ENCODE measurements around the gene PDE4A. TPM values are rescaled to one million over a fixed set of nuclear protein-coding genes. Genes with fewer than 3 reads are reported as not detected.
A peak's percentile ranks its signal among the peaks of the same experiment; 100 is the strongest.

Gene PDE4A
- total RNA-seq, 1 experiment from 2014 or later = 3.1 TPM

- TF ChIP-seq EZH2 (IDR thresholded peaks at IDR 0.05; ENCODE audit: low read length, unreplicated experiment) (no peak), CTCF (conservative IDR thresholded peaks at IDR 0.05; ENCODE audit: low read depth, low read length) (no peak), EZH2phosphoT487 (IDR thresholded peaks at IDR 0.05; ENCODE audit: borderline replicate concordance, low read length) (no peak)
- Histone ChIP-seq H3K36me3 (ENCODE audit: low read depth, low read length) (peaks cover 30% of the 10 kb centered on the region), H2AFZ (ENCODE audit: low read length) (no peak overlapping the region), H3K27me3 (ENCODE audit: low read length) (no peaks in the 10 kb centered on the region), H3K9me2 (replicated peaks; ENCODE audit: low read length) (no peaks in the 10 kb centered on the region), H3K4me2 (ENCODE audit: low read length) (no peak overlapping the region), H3F3A (ENCODE audit: low read length, unreplicated experiment) (no peaks in the 10 kb centered on the region), H3K4me3 (ENCODE audit: low read length) (no peak overlapping the region), H3K27ac (ENCODE audit: low read length) (no peak overlapping the region), H3K9me3 (ENCODE audit: low read length) (no peaks in the 10 kb centered on the region), H3K4me1 (ENCODE audit: insufficient read depth, low read length) (peaks cover 4% of the 10 kb centered on the region; the same call in 1 of the 2 replicates), H4K20me1 (ENCODE audit: low read length) (peaks cover 7% of the 10 kb centered on the region; the same call in 1 of the 2 replicates), H3K79me2 (ENCODE audit: low read length) (peaks cover 68% of the 10 kb centered on the region), H3K9ac (ENCODE audit: low read length) (no peak overlapping the region)
- ChIA-PET POLR2A (ENCODE audit: unreplicated experiment) (no interaction called here), CTCF (interaction anchor here (0.6 kb wide), 1 partner anchor 17 kb away, joined by 3 read pairs; no protein-coding TSS in a partner anchor)
- intact Hi-C loops (cut with micrococcal nuclease) = no loop called here
- no peak for ATAC-seq
- no TSS peak for BruUV-seq (replicated peaks)
- no peak for DNase-seq
Measured at GRCh38 chr19:10500247-10500592, 79.9 kb downstream of the PDE4A start.

GRCh38 chr19:10501971-10502523 is 81.7 kb downstream of the PDE4A start:
- peak overlapping the region; percentile 91 for H3K4me2 ChIP-seq (ENCODE audit: low read length)
- ChIA-PET POLR2A (ENCODE audit: unreplicated experiment) (no interaction called here), CTCF (no interaction called here)
- TSS peak; percentile 54 for BruUV-seq (replicated peaks)
- H3K36me3 ChIP-seq (ENCODE audit: low read depth, low read length) = peaks cover 21% of the 10 kb centered on the region
- peak overlapping the region; percentile 73 for H3K27ac ChIP-seq (ENCODE audit: low read length)
- peak overlapping the region; percentile 86 for H3K4me3 ChIP-seq (ENCODE audit: low read length)
- TF ChIP-seq EZH2phosphoT487 (IDR thresholded peaks at IDR 0.05; ENCODE audit: borderline replicate concordance, low read length) (no peak), CTCF (conservative IDR thresholded peaks at IDR 0.05; ENCODE audit: low read depth, low read length) (no peak; the same call in 1 of the 2 replicates), EZH2 (IDR thresholded peaks at IDR 0.05; ENCODE audit: low read length, unreplicated experiment) (no peak)
- peaks cover 4% of the 10 kb centered on the region; the same call in 1 of the 2 replicates for H3K4me1 ChIP-seq (ENCODE audit: insufficient read depth, low read length)
- peaks cover 52% of the 10 kb centered on the region for H3K79me2 ChIP-seq (ENCODE audit: low read length)
- intact Hi-C loops (cut with micrococcal nuclease) = no loop called here
- no peaks in the 10 kb centered on the region for H3F3A ChIP-seq (ENCODE audit: low read length, unreplicated experiment)
- DNase-seq (peak; percentile 67), ATAC-seq (peak; percentile 69)
- no peaks in the 10 kb centered on the region for H3K27me3 ChIP-seq (ENCODE audit: low read length)
- H3K9me3 ChIP-seq (ENCODE audit: low read length) = no peaks in the 10 kb centered on the region
- no peaks in the 10 kb centered on the region for H3K9me2 ChIP-seq (replicated peaks; ENCODE audit: low read length)
- peak overlapping the region; percentile 98 for H3K9ac ChIP-seq (ENCODE audit: low read length)
- H4K20me1 ChIP-seq (ENCODE audit: low read length) = peaks cover 7% of the 10 kb centered on the region; the same call in 1 of the 2 replicates
- H2AFZ ChIP-seq (ENCODE audit: low read length) = peak overlapping the region; percentile 91

GRCh38 chr19:10502524-10503001 is 82.2 kb downstream of the PDE4A start:
- TF ChIP-seq CTCF (conservative IDR thresholded peaks at IDR 0.05; ENCODE audit: low read depth, low read length) (no peak; the same call in 1 of the 2 replicates), EZH2phosphoT487 (IDR thresholded peaks at IDR 0.05; ENCODE audit: borderline replicate concordance, low read length) (peak; percentile 90), EZH2 (IDR thresholded peaks at IDR 0.05; ENCODE audit: low read length, unreplicated experiment) (no peak)
- Histone ChIP-seq H3K4me1 (ENCODE audit: insufficient read depth, low read length) (peaks cover 4% of the 10 kb centered on the region; the same call in 1 of the 2 replicates), H3F3A (ENCODE audit: low read length, unreplicated experiment) (no peaks in the 10 kb centered on the region), H3K36me3 (ENCODE audit: low read depth, low read length) (peaks cover 16% of the 10 kb centered on the region), H3K79me2 (ENCODE audit: low read length) (peaks cover 47% of the 10 kb centered on the region), H3K27me3 (ENCODE audit: low read length) (no peaks in the 10 kb centered on the region), H4K20me1 (ENCODE audit: low read length) (0 out of 2 replicates have a peak, but pooled peaks cover 7% of the 10 kb centered on the region), H3K27ac (ENCODE audit: low read length) (peak overlapping the region; percentile 73), H3K9me3 (ENCODE audit: low read length) (no peaks in the 10 kb centered on the region), H2AFZ (ENCODE audit: low read length) (peak overlapping the region; percentile 91), H3K9me2 (replicated peaks; ENCODE audit: low read length) (no peaks in the 10 kb centered on the region), H3K4me2 (ENCODE audit: low read length) (peak overlapping the region; percentile 91), H3K9ac (ENCODE audit: low read length) (peak overlapping the region; percentile 98), H3K4me3 (ENCODE audit: low read length) (peak overlapping the region; percentile 86)
- intact Hi-C loops (cut with micrococcal nuclease) = no loop called here
- ChIA-PET CTCF (no interaction called here), POLR2A (ENCODE audit: unreplicated experiment) (no interaction called here)
- BruUV-seq (replicated peaks) = no TSS peak
- peak; percentile 91 for ATAC-seq
- DNase-seq = peak; percentile 94
